Liver (tissue), 9 donors: ENCODE data around the gene LRP1-AS. TPM values are rescaled to one million over a fixed set of nuclear protein-coding genes. Genes with fewer than 3 reads are reported as not detected.

ENCODE experiments used
- DNase-seq: peaks from one replicate; pipeline ENCODE4 v3.0.0-alpha.2; 2017; ENCODE audit warnings: low spot score
- H3K27ac ChIP-seq, 2 donors: one replicate each; pipeline ENCODE4 v1.7.0; 2013; ENCODE audit warnings: inconsistent platforms in 2 of 2, low read length in 2 of 2, control low read depth in 1 of 2, low read depth in 1 of 2, mild to moderate bottlenecking in 1 of 2
- H3K27me3 ChIP-seq, 4 donors: one replicate each; pipeline versions ENCODE4 v1.6.1 to v1.7.0; 2013; ENCODE audit warnings: low read length in 3 of 4, inconsistent platforms in 1 of 4, mild to moderate bottlenecking in 1 of 4, moderate library complexity in 1 of 4; ENCODE audit not compliant: control insufficient read depth in 4 of 4, insufficient read depth in 4 of 4
- H3K36me3 ChIP-seq, 4 donors: one replicate each; pipeline versions ENCODE4 v1.6.1 to v1.7.0; 2013; ENCODE audit warnings: low read length in 3 of 4, mild to moderate bottlenecking in 3 of 4, low read depth in 1 of 4, moderate library complexity in 1 of 4; ENCODE audit not compliant: control insufficient read depth in 4 of 4, insufficient read depth in 3 of 4
- H3K4me1 ChIP-seq, 4 donors: one replicate each; pipeline versions ENCODE4 v1.6.1 to v1.7.0; 2013; ENCODE audit warnings: low read length in 3 of 4, mild to moderate bottlenecking in 3 of 4, moderate library complexity in 1 of 4; ENCODE audit not compliant: control insufficient read depth in 4 of 4, insufficient read depth in 4 of 4
- H3K4me3 ChIP-seq, 3 donors: one replicate each; pipeline versions ENCODE4 v1.6.1 to v1.7.0; 2013; ENCODE audit warnings: low read length in 3 of 3, control low read depth in 1 of 3, low read depth in 1 of 3, mild to moderate bottlenecking in 1 of 3
- H3K9ac ChIP-seq, 2 donors: one replicate each; pipeline ENCODE4 v1.7.0; 2013; ENCODE audit warnings: low read length in 2 of 2, mild to moderate bottlenecking in 2 of 2, moderate library complexity in 2 of 2, control low read depth in 1 of 2, low read depth in 1 of 2
- H3K9me3 ChIP-seq, 4 donors: one replicate each; pipeline versions ENCODE4 v1.6.1 to v1.7.0; 2013; ENCODE audit warnings: low read length in 3 of 4; ENCODE audit not compliant: control insufficient read depth in 4 of 4
- EGR1 ChIP-seq, 2 donors: IDR thresholded peaks; 2 replicates each; pipeline ENCODE4 v1.6.1; 2016 to 2018; ENCODE audit warnings: antibody characterized with exemption in 2 of 2, low read depth in 2 of 2
- FOXA1 ChIP-seq: IDR thresholded peaks from 2 replicates; pipeline ENCODE4 v1.6.1; 2016; ENCODE audit warnings: antibody characterized with exemption
- FOXA2 ChIP-seq: IDR thresholded peaks from 2 replicates; pipeline ENCODE4 v1.6.1; 2016; ENCODE audit warnings: antibody characterized with exemption
- GABPA ChIP-seq, 2 donors: IDR thresholded peaks in 1 of 2; conservative IDR thresholded peaks in 1 of 2; 2 replicates each; pipeline ENCODE4 v1.6.1; 2016; ENCODE audit warnings: antibody characterized with exemption in 2 of 2, mild to moderate bottlenecking in 1 of 2, moderate library complexity in 1 of 2
- HNF4A ChIP-seq, 2 donors: conservative IDR thresholded peaks; 2 replicates each; pipeline ENCODE4 v1.6.1; 2016; ENCODE audit warnings: antibody characterized with exemption in 2 of 2, mild to moderate bottlenecking in 2 of 2
- HNF4G ChIP-seq: IDR thresholded peaks from 2 replicates; pipeline ENCODE4 v1.6.1; 2016; ENCODE audit warnings: antibody characterized with exemption
- JUND ChIP-seq, 2 donors: IDR thresholded peaks; 2 replicates each; pipeline ENCODE4 v1.6.1; 2016; ENCODE audit warnings: antibody characterized with exemption in 2 of 2
- NR2F2 ChIP-seq: IDR thresholded peaks from 2 replicates; pipeline ENCODE4 v1.6.1; 2016; ENCODE audit warnings: antibody characterized with exemption
- RAD21 ChIP-seq, 2 donors: IDR thresholded peaks; 2 replicates each; pipeline ENCODE4 v1.6.1; 2016; ENCODE audit warnings: antibody characterized with exemption in 2 of 2, mild to moderate bottlenecking in 2 of 2
- RXRA ChIP-seq, 2 donors: IDR thresholded peaks; 2 replicates each; pipeline ENCODE4 v1.6.1; 2017 to 2018; ENCODE audit warnings: antibody characterized with exemption in 2 of 2, mild to moderate bottlenecking in 1 of 2
- SP1 ChIP-seq: IDR thresholded peaks from 2 replicates; pipeline ENCODE4 v1.6.1; 2018; ENCODE audit warnings: antibody characterized with exemption, mild to moderate bottlenecking
- TAF1 ChIP-seq: conservative IDR thresholded peaks from 2 replicates; pipeline ENCODE4 v1.6.1; 2016; ENCODE audit warnings: antibody characterized with exemption, mild to moderate bottlenecking
- YY1 ChIP-seq: IDR thresholded peaks from 2 replicates; pipeline ENCODE4 v1.6.1; 2016; ENCODE audit warnings: antibody characterized with exemption, mild to moderate bottlenecking
- WGBS: extraction: QIAGEN DNeasy Blood & Tissue Kit; methylation state at CpG from one replicate; pipeline ENCODE4 v1.1.7; 2013; 5-methylcytosine and 5-hydroxymethylcytosine counted together
- polyA plus RNA-seq, 2 donors: library from polyadenylated mRNA; stranded (reverse) in 1 of 2; unstranded in 1 of 2; fragments of 200-250 nt in 1 of 2; fragments of >200 nt in 1 of 2; fragmentation: Nextera tagmentation in 1 of 2; extraction: Ambion mirVana in 1 of 2; gene quantifications; one replicate each; pipeline versions ENCODE4 v1.2.1 to v1.2.3, GENCODE V29; 2013 to 2015
- total RNA-seq, 2 donors: library from RNA; depleted of rRNA; stranded (reverse); fragments of >200 nt; gene quantifications; one replicate each; pipeline ENCODE4 v1.2.3, GENCODE V29; 2014
- TF ChIP-seq, protein P1 (sequence below): IDR thresholded peaks from 2 replicates; pipeline ENCODE4 v1.6.1; 2016; ENCODE audit warnings: antibody characterized with exemption, mild to moderate bottlenecking
- TF ChIP-seq, protein P2 (sequence below): IDR thresholded peaks from 2 replicates; pipeline ENCODE4 v1.6.1; 2016; ENCODE audit warnings: antibody characterized with exemption
- TF ChIP-seq, protein P3 (sequence below): IDR thresholded peaks from 2 replicates; pipeline ENCODE4 v1.6.1; 2016; ENCODE audit warnings: antibody characterized with exemption
- TF ChIP-seq, protein P4 (sequence below): IDR thresholded peaks from 2 replicates; pipeline ENCODE4 v1.6.1; 2016; ENCODE audit warnings: antibody characterized with exemption
- TF ChIP-seq, protein P5 (sequence below): fragments of 150-350 bp; IDR thresholded peaks from 2 replicates; pipeline ENCODE4 v1.5.1; 2017; ENCODE audit warnings: improper control_type of control experiment, low read depth, low read length; ENCODE audit not compliant: missing input control
- donor health status: healthy.
- donor health status: healthy.
- donor health status: healthy.
- donor health status: healthy.
- donor health status: healthy.

Gene LRP1-AS
- total and polyA plus RNA-seq, 4 donors = not detected

DNA sequence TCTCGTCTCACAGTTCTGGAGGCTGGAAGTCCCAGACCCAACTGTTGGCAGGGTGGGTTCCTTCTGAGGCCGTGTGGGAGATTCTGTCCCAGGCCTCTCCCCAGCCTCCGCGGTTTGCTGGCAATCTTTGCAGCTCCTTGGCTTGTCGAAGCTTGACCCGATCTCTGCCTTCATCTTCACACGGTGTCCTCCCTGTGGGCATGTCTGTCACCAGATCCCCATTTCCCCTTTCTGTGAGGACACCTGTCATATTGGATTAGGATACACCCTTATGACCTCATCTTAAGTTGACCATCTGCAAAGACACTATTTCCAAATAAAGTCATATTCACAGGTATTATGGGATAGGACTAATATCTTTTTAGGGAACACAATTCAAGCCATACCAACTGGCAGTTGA lies 22.6 kb upstream of the LRP1-AS start:
- TF ChIP-seq FOXA2 (no peak), HNF4G (no peak), SP1 (no peak), RXRA (IDR thresholded peaks at IDR 0.05) (no peak), NR2F2 (no peak), GABPA (IDR thresholded peaks at IDR 0.05 in 1 of 2, conservative IDR thresholded peaks at IDR 0.05 in 1 of 2) (no peak), HNF4A (conservative IDR thresholded peaks at IDR 0.05) (no peak), TAF1 (no peak), FOXA1 (no peak), EGR1 (IDR thresholded peaks at IDR 0.05; ENCODE audit: low read depth in 2 of 2) (no peak), JUND (IDR thresholded peaks at IDR 0.05) (no peak), YY1 (no peak), RAD21 (IDR thresholded peaks at IDR 0.05) (no peak)
- TF ChIP-seq, protein P1, sequence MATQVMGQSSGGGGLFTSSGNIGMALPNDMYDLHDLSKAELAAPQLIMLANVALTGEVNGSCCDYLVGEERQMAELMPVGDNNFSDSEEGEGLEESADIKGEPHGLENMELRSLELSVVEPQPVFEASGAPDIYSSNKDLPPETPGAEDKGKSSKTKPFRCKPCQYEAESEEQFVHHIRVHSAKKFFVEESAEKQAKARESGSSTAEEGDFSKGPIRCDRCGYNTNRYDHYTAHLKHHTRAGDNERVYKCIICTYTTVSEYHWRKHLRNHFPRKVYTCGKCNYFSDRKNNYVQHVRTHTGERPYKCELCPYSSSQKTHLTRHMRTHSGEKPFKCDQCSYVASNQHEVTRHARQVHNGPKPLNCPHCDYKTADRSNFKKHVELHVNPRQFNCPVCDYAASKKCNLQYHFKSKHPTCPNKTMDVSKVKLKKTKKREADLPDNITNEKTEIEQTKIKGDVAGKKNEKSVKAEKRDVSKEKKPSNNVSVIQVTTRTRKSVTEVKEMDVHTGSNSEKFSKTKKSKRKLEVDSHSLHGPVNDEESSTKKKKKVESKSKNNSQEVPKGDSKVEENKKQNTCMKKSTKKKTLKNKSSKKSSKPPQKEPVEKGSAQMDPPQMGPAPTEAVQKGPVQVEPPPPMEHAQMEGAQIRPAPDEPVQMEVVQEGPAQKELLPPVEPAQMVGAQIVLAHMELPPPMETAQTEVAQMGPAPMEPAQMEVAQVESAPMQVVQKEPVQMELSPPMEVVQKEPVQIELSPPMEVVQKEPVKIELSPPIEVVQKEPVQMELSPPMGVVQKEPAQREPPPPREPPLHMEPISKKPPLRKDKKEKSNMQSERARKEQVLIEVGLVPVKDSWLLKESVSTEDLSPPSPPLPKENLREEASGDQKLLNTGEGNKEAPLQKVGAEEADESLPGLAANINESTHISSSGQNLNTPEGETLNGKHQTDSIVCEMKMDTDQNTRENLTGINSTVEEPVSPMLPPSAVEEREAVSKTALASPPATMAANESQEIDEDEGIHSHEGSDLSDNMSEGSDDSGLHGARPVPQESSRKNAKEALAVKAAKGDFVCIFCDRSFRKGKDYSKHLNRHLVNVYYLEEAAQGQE = no peak
- TF ChIP-seq, protein P2, sequence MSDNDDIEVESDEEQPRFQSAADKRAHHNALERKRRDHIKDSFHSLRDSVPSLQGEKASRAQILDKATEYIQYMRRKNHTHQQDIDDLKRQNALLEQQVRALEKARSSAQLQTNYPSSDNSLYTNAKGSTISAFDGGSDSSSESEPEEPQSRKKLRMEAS = no peak
- TF ChIP-seq, protein P3, sequence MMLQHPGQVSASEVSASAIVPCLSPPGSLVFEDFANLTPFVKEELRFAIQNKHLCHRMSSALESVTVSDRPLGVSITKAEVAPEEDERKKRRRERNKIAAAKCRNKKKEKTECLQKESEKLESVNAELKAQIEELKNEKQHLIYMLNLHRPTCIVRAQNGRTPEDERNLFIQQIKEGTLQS = no peak
- TF ChIP-seq, protein P4, sequence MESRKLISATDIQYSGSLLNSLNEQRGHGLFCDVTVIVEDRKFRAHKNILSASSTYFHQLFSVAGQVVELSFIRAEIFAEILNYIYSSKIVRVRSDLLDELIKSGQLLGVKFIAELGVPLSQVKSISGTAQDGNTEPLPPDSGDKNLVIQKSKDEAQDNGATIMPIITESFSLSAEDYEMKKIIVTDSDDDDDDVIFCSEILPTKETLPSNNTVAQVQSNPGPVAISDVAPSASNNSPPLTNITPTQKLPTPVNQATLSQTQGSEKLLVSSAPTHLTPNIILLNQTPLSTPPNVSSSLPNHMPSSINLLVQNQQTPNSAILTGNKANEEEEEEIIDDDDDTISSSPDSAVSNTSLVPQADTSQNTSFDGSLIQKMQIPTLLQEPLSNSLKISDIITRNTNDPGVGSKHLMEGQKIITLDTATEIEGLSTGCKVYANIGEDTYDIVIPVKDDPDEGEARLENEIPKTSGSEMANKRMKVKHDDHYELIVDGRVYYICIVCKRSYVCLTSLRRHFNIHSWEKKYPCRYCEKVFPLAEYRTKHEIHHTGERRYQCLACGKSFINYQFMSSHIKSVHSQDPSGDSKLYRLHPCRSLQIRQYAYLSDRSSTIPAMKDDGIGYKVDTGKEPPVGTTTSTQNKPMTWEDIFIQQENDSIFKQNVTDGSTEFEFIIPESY = no peak
- TF ChIP-seq, protein P5, sequence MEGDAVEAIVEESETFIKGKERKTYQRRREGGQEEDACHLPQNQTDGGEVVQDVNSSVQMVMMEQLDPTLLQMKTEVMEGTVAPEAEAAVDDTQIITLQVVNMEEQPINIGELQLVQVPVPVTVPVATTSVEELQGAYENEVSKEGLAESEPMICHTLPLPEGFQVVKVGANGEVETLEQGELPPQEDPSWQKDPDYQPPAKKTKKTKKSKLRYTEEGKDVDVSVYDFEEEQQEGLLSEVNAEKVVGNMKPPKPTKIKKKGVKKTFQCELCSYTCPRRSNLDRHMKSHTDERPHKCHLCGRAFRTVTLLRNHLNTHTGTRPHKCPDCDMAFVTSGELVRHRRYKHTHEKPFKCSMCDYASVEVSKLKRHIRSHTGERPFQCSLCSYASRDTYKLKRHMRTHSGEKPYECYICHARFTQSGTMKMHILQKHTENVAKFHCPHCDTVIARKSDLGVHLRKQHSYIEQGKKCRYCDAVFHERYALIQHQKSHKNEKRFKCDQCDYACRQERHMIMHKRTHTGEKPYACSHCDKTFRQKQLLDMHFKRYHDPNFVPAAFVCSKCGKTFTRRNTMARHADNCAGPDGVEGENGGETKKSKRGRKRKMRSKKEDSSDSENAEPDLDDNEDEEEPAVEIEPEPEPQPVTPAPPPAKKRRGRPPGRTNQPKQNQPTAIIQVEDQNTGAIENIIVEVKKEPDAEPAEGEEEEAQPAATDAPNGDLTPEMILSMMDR = no peak
- Histone ChIP-seq H3K9ac (no peak overlapping the region), H3K4me3 (no peak overlapping the region), H3K27ac (no peak overlapping the region), H3K27me3 (no peaks in the 10 kb centered on the region), H3K36me3 (peaks cover 30 to 89% (median 52%) of the 10 kb centered on the region in 4 donors), H3K9me3 (no peaks in the 10 kb centered on the region), H3K4me1 (no peaks in the 10 kb centered on the region)
- WGBS = 86% methylated on average over 7 of the region's 7 CpGs
- DNase-seq = no peak
